Measurements from ENCODE around the gene PPIA.

PPIA gene

DNA sequence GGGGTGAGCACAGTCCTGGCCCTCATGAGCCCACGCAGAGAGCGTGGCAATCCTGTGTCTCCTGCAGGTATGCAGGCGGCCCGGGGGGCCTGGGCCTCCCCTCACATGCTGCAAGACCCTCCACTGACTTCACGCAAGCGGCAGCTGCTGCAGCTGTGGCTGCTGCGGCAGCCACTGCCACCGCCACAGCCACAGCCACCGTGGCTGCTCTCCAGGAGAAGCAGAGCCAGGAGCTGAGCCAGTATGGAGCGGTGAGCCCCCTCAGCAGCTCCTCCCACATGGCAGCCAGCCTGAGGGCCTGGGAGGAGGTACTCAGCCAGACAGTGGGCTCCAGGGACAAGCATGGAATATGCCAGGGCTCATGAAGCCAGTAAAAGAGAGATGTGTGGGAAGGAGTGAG lies 39.2 kb upstream of the PPIA start:
- H3K27ac Mint-ChIP-seq, result peak overlapping the region in 2 of 3 experiments; percentile 50 to 82
- H3K9me3 Mint-ChIP-seq, result no peaks in the 10 kb centered on the region
- TF ChIP-seq, protein P1, sequence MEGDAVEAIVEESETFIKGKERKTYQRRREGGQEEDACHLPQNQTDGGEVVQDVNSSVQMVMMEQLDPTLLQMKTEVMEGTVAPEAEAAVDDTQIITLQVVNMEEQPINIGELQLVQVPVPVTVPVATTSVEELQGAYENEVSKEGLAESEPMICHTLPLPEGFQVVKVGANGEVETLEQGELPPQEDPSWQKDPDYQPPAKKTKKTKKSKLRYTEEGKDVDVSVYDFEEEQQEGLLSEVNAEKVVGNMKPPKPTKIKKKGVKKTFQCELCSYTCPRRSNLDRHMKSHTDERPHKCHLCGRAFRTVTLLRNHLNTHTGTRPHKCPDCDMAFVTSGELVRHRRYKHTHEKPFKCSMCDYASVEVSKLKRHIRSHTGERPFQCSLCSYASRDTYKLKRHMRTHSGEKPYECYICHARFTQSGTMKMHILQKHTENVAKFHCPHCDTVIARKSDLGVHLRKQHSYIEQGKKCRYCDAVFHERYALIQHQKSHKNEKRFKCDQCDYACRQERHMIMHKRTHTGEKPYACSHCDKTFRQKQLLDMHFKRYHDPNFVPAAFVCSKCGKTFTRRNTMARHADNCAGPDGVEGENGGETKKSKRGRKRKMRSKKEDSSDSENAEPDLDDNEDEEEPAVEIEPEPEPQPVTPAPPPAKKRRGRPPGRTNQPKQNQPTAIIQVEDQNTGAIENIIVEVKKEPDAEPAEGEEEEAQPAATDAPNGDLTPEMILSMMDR (IDR thresholded peaks at IDR 0.05; ENCODE audit: unreplicated experiment in 3 of 3), result no peak
- H3K27me3 Mint-ChIP-seq (ENCODE audit: low read depth), result no peaks in the 10 kb centered on the region
- peaks cover 26% of the 10 kb centered on the region for H3K4me1 Mint-ChIP-seq
- peak overlapping the region in 1 of 3 experiments; percentile 56 for H3K4me3 Mint-ChIP-seq
- peaks cover 12% of the 10 kb centered on the region for H3K36me3 Mint-ChIP-seq (ENCODE audit: low read depth)

DNA sequence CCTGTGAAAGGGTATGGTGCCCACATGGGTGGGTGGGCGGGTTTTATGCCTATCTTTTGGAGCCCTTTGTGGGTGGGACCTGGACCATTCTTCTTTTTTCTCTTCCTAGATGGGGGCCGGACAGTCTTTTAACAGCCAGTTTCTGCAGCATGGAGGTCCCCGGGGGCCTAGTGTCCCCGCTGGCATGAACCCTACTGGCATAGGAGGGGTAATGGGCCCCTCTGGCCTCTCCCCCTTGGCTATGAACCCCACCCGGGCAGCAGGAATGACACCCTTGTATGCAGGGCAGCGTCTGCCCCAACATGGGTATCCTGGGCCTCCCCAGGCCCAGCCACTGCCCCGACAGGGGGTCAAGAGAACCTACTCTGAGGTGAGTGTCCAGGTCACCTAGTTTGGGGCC lies 38.7 kb upstream of the PPIA start:
- no peak overlapping the region for H3K4me3 Mint-ChIP-seq
- no peaks in the 10 kb centered on the region for H3K9me3 Mint-ChIP-seq
- no peaks in the 10 kb centered on the region for H3K27me3 Mint-ChIP-seq (ENCODE audit: low read depth)
- peaks cover 22% of the 10 kb centered on the region for H3K4me1 Mint-ChIP-seq
- H3K27ac Mint-ChIP-seq, result peak overlapping the region in 2 of 3 experiments; percentile 50 to 82
- peaks cover 9% of the 10 kb centered on the region for H3K36me3 Mint-ChIP-seq (ENCODE audit: low read depth)
- TF ChIP-seq, protein P1 (IDR thresholded peaks at IDR 0.05; ENCODE audit: unreplicated experiment in 3 of 3), result no peak

DNA sequence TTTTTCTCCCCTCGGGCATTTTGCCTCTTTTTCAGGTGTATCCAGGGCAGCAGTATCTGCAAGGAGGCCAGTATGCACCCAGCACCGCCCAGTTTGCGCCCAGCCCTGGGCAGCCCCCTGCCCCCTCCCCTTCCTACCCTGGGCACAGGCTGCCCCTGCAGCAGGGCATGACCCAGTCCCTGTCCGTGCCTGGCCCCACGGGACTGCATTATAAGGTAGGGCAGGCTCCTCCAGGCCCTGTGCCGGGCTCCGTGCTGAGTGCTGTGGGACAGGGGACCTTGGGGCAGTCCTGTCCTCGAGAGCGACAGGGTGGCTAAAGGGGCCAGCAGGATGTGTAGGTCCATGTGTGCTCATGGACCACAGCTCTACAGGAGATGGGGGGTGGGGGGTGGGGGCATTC lies 37.2 kb upstream of the PPIA start:
- Mint-ChIP-seq H3K4me1 (peaks cover 22% of the 10 kb centered on the region), H3K4me3 (no peak overlapping the region), H3K27me3 (ENCODE audit: low read depth) (no peaks in the 10 kb centered on the region), H3K27ac (peak overlapping the region in 1 of 3 experiments; percentile 43), H3K9me3 (no peaks in the 10 kb centered on the region), H3K36me3 (ENCODE audit: low read depth) (peaks cover 14% of the 10 kb centered on the region)
- TF ChIP-seq, protein P1 (IDR thresholded peaks at IDR 0.05; ENCODE audit: unreplicated experiment in 3 of 3), result no peak

DNA sequence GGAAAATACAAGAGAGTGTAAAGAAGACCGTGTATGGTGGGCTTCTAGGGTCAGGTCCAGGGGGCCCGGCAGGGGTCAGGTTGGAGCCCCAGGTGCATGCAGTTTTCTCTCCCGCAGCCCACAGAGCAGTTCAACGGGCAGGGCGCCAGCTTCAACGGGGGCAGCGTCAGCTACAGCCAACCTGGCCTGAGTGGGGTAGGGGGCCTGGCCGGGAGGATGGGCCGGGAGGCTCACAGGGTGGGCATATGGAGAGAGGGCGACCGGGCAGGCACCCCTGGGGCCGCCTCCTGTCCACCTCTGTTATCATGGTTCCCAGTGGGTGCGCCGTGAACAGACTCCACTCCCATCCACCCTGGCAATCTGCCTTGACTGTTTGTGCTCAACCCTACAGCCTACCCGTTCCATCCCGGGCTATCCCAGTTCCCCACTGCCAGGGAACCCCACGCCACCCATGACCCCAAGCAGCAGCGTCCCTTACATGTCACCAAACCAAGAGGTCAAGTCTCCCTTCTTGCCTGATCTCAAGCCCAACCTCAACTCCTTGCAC lies 36.4 kb upstream of the PPIA start:
- H3K4me3 Mint-ChIP-seq, result no peak overlapping the region
- H3K27me3 Mint-ChIP-seq (ENCODE audit: low read depth), result no peaks in the 10 kb centered on the region
- peaks cover 17% of the 10 kb centered on the region for H3K36me3 Mint-ChIP-seq (ENCODE audit: low read depth)
- peaks cover 17% of the 10 kb centered on the region for H3K4me1 Mint-ChIP-seq
- no peaks in the 10 kb centered on the region for H3K9me3 Mint-ChIP-seq
- H3K27ac Mint-ChIP-seq, result no peak overlapping the region
- TF ChIP-seq, protein P1 (IDR thresholded peaks at IDR 0.05; ENCODE audit: unreplicated experiment in 3 of 3), result no peak

DNA sequence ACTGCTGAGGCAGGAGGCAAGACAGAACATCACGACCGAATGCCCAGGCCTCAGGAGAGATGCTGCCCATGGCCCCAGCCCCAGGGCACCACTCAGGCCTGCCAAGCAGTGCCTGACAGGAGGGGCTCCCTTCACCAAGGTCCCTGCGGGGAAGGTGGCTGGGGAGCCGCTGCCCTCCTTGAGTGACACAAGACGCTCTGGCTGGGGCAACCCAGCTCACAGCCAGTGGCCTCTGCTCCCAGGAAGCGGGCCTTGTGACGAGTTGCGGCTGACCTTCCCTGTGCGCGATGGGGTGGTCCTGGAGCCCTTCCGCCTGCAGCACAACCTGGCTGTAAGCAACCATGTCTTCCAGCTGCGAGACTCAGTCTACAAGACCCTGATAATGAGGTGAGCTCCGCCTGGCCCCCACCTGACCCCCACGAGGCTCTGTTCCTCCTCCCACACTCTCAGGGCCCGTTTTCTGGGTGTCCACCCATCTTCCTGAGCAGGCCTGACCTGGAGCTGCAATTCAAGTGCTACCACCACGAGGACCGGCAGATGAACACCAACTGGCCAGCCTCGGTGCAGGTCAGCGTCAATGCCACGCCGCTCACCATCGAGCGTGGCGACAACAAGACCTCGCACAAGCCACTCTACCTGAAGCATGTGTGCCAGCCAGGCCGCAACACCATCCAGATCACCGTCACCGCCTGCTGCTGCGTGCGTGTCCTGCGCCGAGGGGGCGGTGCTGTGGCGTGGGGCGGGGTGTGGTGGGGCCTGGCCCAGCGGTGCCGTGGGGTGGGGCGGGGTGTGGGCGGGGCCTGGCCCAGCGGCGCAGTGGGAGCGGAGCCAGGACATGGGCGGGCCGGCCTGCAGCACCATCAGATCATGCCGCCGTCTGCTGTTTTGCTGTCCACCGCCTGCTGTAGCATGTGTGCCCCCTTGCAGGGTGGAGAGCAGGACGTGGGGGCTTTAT lies 35.0 kb upstream of the PPIA start:
- TF ChIP-seq, protein P1 (IDR thresholded peaks at IDR 0.05; ENCODE audit: unreplicated experiment in 3 of 3), result no peak
- H3K27ac Mint-ChIP-seq, result no peak overlapping the region
- no peaks in the 10 kb centered on the region for H3K9me3 Mint-ChIP-seq
- H3K27me3 Mint-ChIP-seq (ENCODE audit: low read depth), result no peaks in the 10 kb centered on the region
- no peak overlapping the region for H3K4me3 Mint-ChIP-seq
- peaks cover 22% of the 10 kb centered on the region for H3K36me3 Mint-ChIP-seq (ENCODE audit: low read depth)
- H3K4me1 Mint-ChIP-seq, result peaks cover 5% of the 10 kb centered on the region

Measured in nephron (organoid).